ENCODE results near the gene HBZ.

DNA sequence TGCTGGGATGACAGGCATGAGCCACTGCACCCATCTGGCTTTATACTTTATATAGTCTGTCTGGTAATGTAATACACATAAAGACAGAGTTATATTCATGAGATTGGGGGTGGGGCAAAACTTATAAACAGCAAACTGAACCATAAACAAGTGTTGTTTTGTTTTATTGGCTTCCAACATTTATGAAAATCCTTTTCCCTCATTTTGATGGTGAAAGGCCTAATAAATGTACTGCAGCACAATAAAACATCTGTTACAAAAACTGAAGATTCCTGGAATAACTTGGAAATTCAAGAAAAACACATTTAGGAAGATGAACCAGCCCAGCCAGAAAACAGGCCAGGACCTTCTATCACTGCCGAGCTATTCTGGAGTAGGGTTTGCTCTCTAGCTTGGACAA is 30.1 kb upstream of the HBZ start:
- TF ChIP-seq POLR2A (IDR thresholded peaks at IDR 0.05), result no peak
- TF ChIP-seq, protein P1, sequence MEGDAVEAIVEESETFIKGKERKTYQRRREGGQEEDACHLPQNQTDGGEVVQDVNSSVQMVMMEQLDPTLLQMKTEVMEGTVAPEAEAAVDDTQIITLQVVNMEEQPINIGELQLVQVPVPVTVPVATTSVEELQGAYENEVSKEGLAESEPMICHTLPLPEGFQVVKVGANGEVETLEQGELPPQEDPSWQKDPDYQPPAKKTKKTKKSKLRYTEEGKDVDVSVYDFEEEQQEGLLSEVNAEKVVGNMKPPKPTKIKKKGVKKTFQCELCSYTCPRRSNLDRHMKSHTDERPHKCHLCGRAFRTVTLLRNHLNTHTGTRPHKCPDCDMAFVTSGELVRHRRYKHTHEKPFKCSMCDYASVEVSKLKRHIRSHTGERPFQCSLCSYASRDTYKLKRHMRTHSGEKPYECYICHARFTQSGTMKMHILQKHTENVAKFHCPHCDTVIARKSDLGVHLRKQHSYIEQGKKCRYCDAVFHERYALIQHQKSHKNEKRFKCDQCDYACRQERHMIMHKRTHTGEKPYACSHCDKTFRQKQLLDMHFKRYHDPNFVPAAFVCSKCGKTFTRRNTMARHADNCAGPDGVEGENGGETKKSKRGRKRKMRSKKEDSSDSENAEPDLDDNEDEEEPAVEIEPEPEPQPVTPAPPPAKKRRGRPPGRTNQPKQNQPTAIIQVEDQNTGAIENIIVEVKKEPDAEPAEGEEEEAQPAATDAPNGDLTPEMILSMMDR (IDR thresholded peaks at IDR 0.05), result no peak
